ENCODE data around the gene SERPINB6.

GRCh38 chr6:3009930-3010329 is 38.6 kb upstream of the SERPINB6 start:
- TF ChIP-seq CTCF (IDR thresholded peaks at IDR 0.05; ENCODE audit: low read depth, low read length) (no peak), EZH2phosphoT487 (IDR thresholded peaks at IDR 0.05; ENCODE audit: low read depth) (no peak)

Measured in OCI-LY3 (cell line).